Mucosa of rectum (tissue), 2 donors: ENCODE measurements around the gene ARHGDIA.

ENCODE experiments used
- H3K27ac ChIP-seq, 2 donors: one replicate each; pipeline ENCODE4 v1.7.0; 2013; ENCODE audit warnings: inconsistent platforms in 2 of 2, low read depth in 2 of 2, low read length in 2 of 2
- H3K27me3 ChIP-seq, 2 donors: one replicate each; pipeline ENCODE4 v1.7.0; 2013; ENCODE audit warnings: low read length in 2 of 2; ENCODE audit not compliant: control insufficient read depth in 2 of 2, insufficient read depth in 2 of 2
- H3K36me3 ChIP-seq, 2 donors: one replicate each; pipeline ENCODE4 v1.7.0; 2013; ENCODE audit warnings: low read length in 2 of 2; ENCODE audit not compliant: control insufficient read depth in 2 of 2, insufficient read depth in 2 of 2
- H3K4me1 ChIP-seq, 2 donors: one replicate each; pipeline ENCODE4 v1.7.0; 2013; ENCODE audit warnings: low read length in 2 of 2, mild to moderate bottlenecking in 1 of 2; ENCODE audit not compliant: control insufficient read depth in 2 of 2, insufficient read depth in 2 of 2
- H3K4me3 ChIP-seq, 2 donors: one replicate each; pipeline ENCODE4 v1.7.0; 2013; ENCODE audit warnings: low read length in 2 of 2
- H3K9ac ChIP-seq, 2 donors: one replicate each; pipeline ENCODE4 v1.7.0; 2013; ENCODE audit warnings: low read length in 2 of 2, low read depth in 1 of 2, mild to moderate bottlenecking in 1 of 2
- H3K9me3 ChIP-seq, 2 donors: one replicate each; pipeline ENCODE4 v1.7.0; 2013; ENCODE audit warnings: low read length in 2 of 2; ENCODE audit not compliant: control insufficient read depth in 2 of 2
- donor health status: healthy.
- donor health status: Normal muscosa, but diverticular disease.

The ARHGDIA gene

DNA sequence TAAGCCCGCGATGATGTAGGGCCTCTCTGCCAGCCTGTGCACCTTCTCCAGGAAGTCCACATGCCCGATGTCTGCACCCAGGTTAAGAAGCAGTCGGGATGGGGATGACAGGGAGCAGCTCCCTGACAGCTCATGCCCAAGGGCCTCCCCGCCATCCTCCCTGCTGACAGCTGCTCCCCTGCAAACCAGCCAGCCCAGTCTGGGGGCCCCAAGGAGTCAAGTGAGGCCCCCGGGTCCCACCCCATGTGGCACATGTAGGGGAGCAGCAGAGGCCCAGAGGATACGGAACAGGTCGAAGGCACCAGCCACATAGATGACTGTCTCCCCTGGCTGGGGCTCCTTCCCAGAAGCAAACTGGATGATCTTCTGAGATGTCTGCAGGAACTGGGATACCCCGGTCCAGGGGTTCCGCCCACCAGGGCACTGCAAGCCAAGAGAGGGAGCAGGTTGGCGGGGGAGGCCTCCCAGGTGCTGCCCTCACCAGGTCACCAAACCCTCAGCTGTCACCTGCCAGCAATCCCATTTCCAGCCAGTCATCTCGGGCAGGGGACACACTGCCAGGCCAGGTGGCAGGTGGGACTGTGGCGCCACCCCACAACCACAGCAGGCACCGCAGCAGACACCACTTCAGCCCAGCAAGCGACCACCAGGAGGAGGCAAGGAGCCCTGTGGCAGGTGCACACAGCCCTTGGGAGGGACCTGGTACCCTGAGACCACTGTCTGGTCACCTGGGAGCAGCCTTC is 35.5 kb upstream of the ARHGDIA start:
- H3K36me3 ChIP-seq = peaks cover 8 to 26% of the 10 kb centered on the region in 2 donors
- no peak overlapping the region for H3K4me3 ChIP-seq
- no peak overlapping the region for H3K9ac ChIP-seq
- H3K4me1 ChIP-seq = peaks cover 10 to 13% of the 10 kb centered on the region in 2 donors
- H3K27me3 ChIP-seq = no peaks in the 10 kb centered on the region
- no peak overlapping the region for H3K27ac ChIP-seq
- no peaks in the 10 kb centered on the region for H3K9me3 ChIP-seq

DNA sequence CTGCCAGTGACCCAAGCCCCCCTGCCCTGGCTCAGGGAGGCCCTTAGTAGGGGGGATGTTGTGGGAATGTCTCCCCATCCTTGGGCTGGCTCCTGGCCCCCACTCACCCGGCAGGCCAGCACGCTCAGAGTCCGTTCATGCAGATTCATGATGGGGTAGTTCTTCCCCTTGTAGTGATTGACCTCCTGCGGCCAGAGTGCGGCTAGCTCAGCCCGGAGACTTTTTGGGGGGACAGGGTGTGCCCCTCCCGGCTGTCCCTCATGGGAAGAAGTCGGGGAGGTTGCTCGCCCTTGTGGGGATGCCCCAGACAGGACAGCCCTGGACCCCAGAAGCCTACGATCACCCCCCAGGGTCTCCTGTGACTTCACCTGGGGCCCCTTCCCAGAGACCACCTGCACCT is 34.9 kb upstream of the ARHGDIA start:
- Histone ChIP-seq H3K27me3 (peaks cover 0 to 3% of the 10 kb centered on the region in 2 donors), H3K9ac (no peak overlapping the region), H3K36me3 (peaks cover 8 to 26% of the 10 kb centered on the region in 2 donors), H3K4me1 (peaks cover 10 to 13% of the 10 kb centered on the region in 2 donors), H3K4me3 (no peak overlapping the region), H3K9me3 (no peaks in the 10 kb centered on the region), H3K27ac (no peak overlapping the region)

DNA sequence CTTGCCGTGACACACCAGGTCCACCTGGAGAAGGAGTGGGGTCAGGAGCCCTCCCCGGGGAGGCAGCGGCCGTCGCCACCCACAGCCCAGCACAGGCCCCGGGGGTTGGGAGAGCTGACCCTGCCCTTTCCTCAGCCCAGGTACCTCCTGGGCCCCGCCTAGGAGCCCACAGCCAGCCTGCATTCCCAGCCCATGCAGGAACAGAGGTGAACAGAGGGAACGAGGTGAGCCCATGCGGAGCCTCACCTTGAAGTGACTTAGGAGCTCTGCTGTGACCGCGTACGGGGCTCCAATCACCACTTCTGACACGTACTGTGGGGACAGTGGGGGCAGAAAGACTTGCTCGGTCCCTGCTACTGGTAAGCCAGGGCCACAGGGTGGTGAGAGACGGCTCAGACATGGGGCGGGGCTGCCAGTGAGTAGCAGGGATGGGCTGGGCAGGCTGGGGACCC is 34.3 kb upstream of the ARHGDIA start:
- Histone ChIP-seq H3K4me1 (peaks cover 7 to 10% of the 10 kb centered on the region in 2 donors), H3K36me3 (peaks cover 9 to 27% of the 10 kb centered on the region in 2 donors), H3K27ac (no peak overlapping the region)

DNA sequence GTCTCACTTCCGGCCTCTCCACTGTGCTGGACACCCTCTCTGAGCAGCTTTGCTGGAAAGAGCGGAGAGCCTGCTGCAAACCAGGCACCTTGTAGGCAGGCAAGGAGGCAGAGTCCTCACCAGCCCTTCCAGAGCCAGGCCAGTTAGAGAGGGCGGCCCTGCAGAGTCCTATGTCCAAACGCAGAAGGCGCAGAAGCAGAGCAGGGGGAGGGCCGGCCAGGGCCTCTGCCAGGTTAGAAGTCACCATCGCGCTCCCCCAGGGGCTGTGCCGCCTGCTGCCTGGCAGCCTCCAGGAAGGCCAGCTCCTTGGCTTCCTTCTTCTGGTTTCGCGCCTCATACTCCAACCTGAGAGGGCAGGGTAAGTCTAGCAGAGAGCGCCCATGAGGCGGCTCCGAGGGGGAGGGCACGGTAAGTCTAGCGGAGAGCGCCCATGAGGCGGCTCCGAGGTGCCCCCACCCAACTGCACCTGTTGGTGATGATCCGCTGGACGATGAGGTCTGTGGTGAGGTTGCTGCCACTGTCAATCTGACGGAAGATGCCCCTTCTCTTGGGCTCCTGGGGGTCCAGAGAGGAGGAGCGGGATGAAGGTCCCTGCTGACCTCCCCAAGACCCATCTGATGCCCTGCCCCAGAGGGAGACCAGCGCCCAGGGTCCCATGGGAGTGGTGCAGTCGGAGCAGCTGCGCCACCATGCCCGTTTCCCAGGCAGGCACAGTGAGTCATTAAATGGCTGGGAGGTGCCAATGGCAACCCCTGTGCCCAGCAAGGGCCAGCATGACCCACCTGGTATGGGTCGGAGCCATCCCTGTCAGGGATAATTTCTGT is 33.7 kb upstream of the ARHGDIA start:
- Histone ChIP-seq H3K9ac (no peak overlapping the region), H3K27ac (no peak overlapping the region), H3K36me3 (peaks cover 15 to 32% of the 10 kb centered on the region in 2 donors), H3K9me3 (no peaks in the 10 kb centered on the region), H3K4me1 (peaks cover under 1 to 3% of the 10 kb centered on the region in 2 donors), H3K4me3 (no peak overlapping the region), H3K27me3 (peaks cover 0 to 3% of the 10 kb centered on the region in 2 donors)

More for the DNA sequence above, 34.3 kb upstream of the ARHGDIA start:
- no peak overlapping the region for H3K4me3 ChIP-seq
- no peaks in the 10 kb centered on the region for H3K9me3 ChIP-seq
- H3K27me3 ChIP-seq = peaks cover 0 to 3% of the 10 kb centered on the region in 2 donors
- H3K9ac ChIP-seq = no peak overlapping the region

DNA sequence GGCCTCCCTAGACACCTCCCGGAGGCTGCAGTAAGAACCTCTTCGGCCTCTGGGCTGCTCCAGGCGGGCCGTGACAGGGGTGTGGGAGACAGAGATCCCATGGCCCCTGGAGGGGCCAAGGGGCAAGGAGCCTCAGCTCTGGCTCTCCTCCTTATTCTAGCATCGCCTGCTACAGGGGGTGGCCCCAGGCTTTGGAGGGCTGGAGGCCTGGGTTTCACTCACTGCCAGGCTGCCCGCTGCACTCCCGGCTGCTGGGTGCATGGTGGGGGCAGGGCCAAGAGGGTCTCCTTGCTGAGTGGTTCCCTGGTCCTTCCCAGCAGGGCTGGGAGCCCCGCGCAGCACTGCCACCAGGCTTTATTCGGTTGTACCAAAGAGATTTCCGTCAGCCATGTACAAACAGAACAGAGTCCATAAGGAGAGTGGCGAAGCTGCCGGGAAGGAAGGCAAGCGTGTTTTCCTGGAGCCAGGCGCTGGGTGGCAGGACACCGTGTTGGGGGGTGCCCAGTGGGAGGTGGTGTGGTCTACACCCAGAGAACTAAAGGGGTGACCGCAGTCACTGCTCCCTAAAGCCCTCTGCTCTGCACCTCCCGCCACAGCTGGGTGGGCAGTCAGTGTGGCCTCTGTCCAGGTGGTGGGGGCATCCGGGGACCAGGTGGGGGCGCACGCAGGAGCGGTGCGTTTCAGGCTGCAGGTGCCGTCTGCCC is 32.9 kb upstream of the ARHGDIA start:
- peaks cover 0 to 3% of the 10 kb centered on the region in 2 donors for H3K27me3 ChIP-seq
- no peak overlapping the region for H3K27ac ChIP-seq
- no peaks in the 10 kb centered on the region for H3K9me3 ChIP-seq
- peaks cover 21 to 32% of the 10 kb centered on the region in 2 donors for H3K36me3 ChIP-seq
- no peak overlapping the region for H3K9ac ChIP-seq
- H3K4me3 ChIP-seq = no peak overlapping the region
- H3K4me1 ChIP-seq = peaks cover 0 to 3% of the 10 kb centered on the region in 2 donors

DNA sequence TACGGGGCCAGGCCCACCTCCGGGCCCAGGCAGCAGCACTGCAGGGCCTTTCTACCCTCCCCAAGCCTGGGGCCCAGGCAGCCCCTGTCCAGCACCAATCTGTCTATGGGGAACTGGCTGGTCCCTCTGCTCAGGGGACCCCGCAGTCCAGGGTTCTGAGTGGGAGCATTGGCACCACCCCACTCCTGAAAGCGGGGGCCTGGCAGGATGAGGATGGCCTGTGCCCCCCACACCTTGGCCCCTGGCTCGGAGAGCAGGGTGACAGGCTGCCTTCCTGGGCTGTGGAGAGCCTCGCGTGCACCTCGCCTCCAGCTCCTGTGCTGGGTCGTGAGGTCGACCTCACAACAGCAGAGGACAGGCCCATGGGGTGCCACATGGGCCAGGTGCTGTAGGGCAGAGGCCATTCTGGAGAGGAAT is 32.3 kb upstream of the ARHGDIA start:
- Histone ChIP-seq H3K9ac (no peak overlapping the region), H3K36me3 (peaks cover 23 to 38% of the 10 kb centered on the region in 2 donors), H3K27me3 (peaks cover 0 to 3% of the 10 kb centered on the region in 2 donors), H3K27ac (no peak overlapping the region), H3K9me3 (no peaks in the 10 kb centered on the region), H3K4me1 (peaks cover 0 to 3% of the 10 kb centered on the region in 2 donors), H3K4me3 (no peak overlapping the region)

DNA sequence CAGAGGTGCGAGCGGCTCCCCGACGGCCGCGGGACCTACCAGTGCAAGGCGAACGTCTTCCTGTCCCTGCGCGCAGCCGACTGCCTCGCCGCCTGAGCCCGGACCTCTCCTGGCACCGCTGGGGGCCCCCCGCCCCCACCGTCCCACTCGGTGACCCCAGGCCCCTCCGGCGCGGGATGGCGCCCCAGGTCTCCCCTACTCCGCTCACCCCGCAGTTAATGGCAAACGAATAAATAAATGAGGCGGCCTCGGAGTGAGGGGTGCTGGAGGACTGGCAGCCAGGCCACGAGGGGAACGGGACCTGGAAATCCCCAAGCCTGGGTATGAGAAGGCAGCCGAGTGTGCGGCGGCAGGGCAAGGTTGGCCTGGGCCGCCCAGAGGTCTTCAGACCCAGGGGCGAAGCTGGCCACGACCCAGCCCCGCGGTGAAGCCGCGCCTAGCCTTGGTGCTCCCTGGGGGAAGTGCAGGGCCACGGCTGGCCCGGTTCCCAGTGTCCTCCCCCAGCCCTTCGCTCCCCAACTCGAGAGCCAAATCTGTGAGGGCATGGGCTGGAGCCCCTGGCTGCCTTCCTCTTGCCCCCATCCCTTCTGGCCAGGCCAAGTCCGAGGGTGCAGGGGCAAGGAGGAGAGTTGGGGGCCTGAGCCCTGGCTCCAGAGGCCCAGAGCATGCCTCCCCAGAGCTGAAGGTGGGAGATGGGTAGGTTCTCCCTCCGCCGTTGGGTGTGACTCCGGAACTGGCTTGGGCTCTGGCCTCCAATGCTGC is 31.7 kb upstream of the ARHGDIA start:
- H3K4me3 ChIP-seq = no peak overlapping the region
- peaks cover 0 to 3% of the 10 kb centered on the region in 2 donors for H3K27me3 ChIP-seq
- peak overlapping the region in 1 of 2 donors; percentile 38 for H3K9ac ChIP-seq
- H3K36me3 ChIP-seq = peaks cover 23 to 37% of the 10 kb centered on the region in 2 donors
- H3K9me3 ChIP-seq = no peaks in the 10 kb centered on the region
- H3K4me1 ChIP-seq = peaks cover 0 to 3% of the 10 kb centered on the region in 2 donors
- H3K27ac ChIP-seq = no peak overlapping the region

DNA sequence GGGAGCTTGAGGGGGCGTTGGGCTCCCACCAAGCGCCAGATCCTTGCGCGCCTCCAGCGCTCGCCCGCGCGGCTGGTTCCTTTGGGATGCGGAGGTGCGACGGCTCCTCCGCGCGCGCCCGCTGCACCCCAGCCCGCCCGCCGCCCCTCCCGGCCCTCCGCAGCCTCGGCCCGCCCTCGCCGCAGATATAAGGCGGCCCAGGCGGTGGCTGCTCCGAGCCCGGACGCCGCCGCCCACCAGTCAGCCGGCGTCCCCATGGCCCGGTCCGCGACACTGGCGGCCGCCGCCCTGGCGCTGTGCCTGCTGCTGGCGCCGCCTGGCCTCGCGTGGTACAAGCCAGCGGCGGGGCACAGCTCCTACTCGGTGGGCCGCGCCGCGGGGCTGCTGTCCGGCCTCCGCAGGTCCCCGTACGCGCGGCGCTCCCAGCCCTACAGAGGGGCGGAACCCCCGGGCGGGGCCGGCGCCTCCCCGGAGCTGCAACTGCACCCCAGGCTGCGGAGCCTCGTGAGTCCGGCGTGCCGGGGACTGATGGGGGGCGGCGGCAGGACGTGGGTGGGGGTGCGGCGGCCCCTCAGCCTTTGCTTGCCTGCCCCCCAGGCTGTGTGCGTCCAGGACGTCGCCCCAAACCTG is 31.0 kb upstream of the ARHGDIA start, which contains the start of gene NPB:
Gene NPB, plus strand, starts transcription at position 216 of the 630 bp plus-strand sequence. Its CDS starts 40 bp downstream, at position 256.
- peak within 1 kb of the TSS in 1 of 2 donors; percentile 2 for H3K4me3 ChIP-seq
- H3K9ac ChIP-seq = peak within 1 kb of the TSS in 1 of 2 donors; percentile 38
- H3K4me1 ChIP-seq = peaks cover 0 to 3% of the 10 kb centered on the region in 2 donors
- H3K36me3 ChIP-seq = peaks cover 23 to 30% of the 10 kb centered on the region in 2 donors
- H3K27me3 ChIP-seq = peaks cover 0 to 3% of the 10 kb centered on the region in 2 donors
- no peak within 1 kb of the TSS for H3K27ac ChIP-seq
- no peaks in the 10 kb centered on the region for H3K9me3 ChIP-seq
